HepG2 (cell line): Measurements from ENCODE around the gene ZNF674. TPM values are rescaled to one million over a fixed set of nuclear protein-coding genes. Genes with fewer than 3 reads are reported as not detected.

Source experiments
- ATAC-seq: fragments of 200-7000 bp; cut with Tn5 transposase; 3 replicates; pipeline ENCODE4 v1.9.1; 2020; ENCODE audit warnings: mild to moderate bottlenecking, moderate library complexity
- BruUV-seq: library from RNA; stranded (reverse); fragments of 400-500 nt; replicated peaks from 2 replicates; lab custom pipeline; 2021; lab: Mats Ljungman, UMichigan
- CTCF ChIA-PET: fragments of 300-600 bp; formaldehyde crosslinking; extraction: SDS; loops from one replicate; lab custom pipeline; 2021; ENCODE audit warnings: low total read pairs, inconsistent platforms, low intra/inter-chr PET ratio; lab: Yijun Ruan, JAX
- POLR2A ChIA-PET: fragments of 350-600 bp; sonication (Branson Sonifier 250); formaldehyde crosslinking; loops from one replicate; lab custom pipeline; 2020; ENCODE audit warnings: antibody characterized with exemption, inconsistent platforms; lab: Yijun Ruan, JAX
- DNase-seq: peaks from one replicate; pipeline ENCODE4 v3.0.0-alpha.2; 2015; ENCODE audit warnings: low spot score
- FAIRE-seq: peaks from 3 replicates; lab custom pipeline; 2011; peaks lifted over from hg19 to GRCh38; lab: Jason Lieb, UNC
- H2AFZ ChIP-seq: one replicate; pipeline ENCODE4 v1.6.1; 2011; ENCODE audit warnings: low read length, inconsistent platforms
- H3K27ac ChIP-seq: fragments of 300-600 bp; 3 replicates; pipeline ENCODE4 v1.8.0; 2011; ENCODE audit warnings: mixed run types, mild to moderate bottlenecking, mixed read lengths, low read length, inconsistent platforms; ENCODE audit not compliant: insufficient read depth; ENCODE audit errors: extremely low read length
- H3K27me3 ChIP-seq, 2 experiments: fragments of 200-600 bp in 1 of 2; 2 replicates in 1 of 2; 3 replicates in 1 of 2; pipeline versions ENCODE4 v1.6.0 to v1.8.0; 2011; ENCODE audit warnings: low read length in 2 of 2, mild to moderate bottlenecking in 2 of 2, moderate library complexity in 2 of 2, inconsistent platforms in 1 of 2; ENCODE audit not compliant: insufficient read depth in 2 of 2, control insufficient read depth in 1 of 2
- H3K36me3 ChIP-seq, 2 experiments: fragments of 200-600 bp in 1 of 2; replicated peaks in 1 of 2; 2 replicates in 1 of 2; 3 replicates in 1 of 2; pipeline versions ENCODE4 v1.5.1 to v1.8.0; 2011; ENCODE audit warnings: low read length in 2 of 2, inconsistent platforms in 1 of 2; ENCODE audit not compliant: insufficient read depth in 2 of 2, control insufficient read depth in 1 of 2
- H3K4me1 ChIP-seq: 2 replicates; pipeline ENCODE4 v1.5.1; 2012; ENCODE audit warnings: low read length, inconsistent platforms; ENCODE audit not compliant: insufficient read depth
- H3K4me2 ChIP-seq: 2 replicates; pipeline ENCODE4 v1.6.0; 2011; ENCODE audit warnings: low read depth, low read length, inconsistent platforms
- H3K4me3 ChIP-seq, 3 experiments: fragments of 200-600 bp in 1 of 3; sonication (generic), shearing (Covaris generic) in 1 of 3; replicated peaks in 1 of 3; 2 replicates each; pipeline ENCODE4 v1.5.1; 2011 to 2016; ENCODE audit warnings: low read length in 3 of 3, inconsistent platforms in 2 of 3, low read depth in 2 of 3, mild to moderate bottlenecking in 2 of 3, control low read depth in 1 of 3, mixed read lengths in 1 of 3; ENCODE audit not compliant: insufficient read depth in 1 of 3
- H3K79me2 ChIP-seq: one replicate; pipeline ENCODE4 v1.6.1; 2011; ENCODE audit warnings: low read length, inconsistent platforms; ENCODE audit not compliant: insufficient read depth
- H3K9ac ChIP-seq: 2 replicates; pipeline ENCODE4 v1.6.0; 2011; ENCODE audit warnings: mild to moderate bottlenecking, low read depth, low read length, inconsistent platforms; ENCODE audit not compliant: insufficient read depth
- H3K9me3 ChIP-seq: 2 replicates; pipeline ENCODE4 v1.5.1; 2012; ENCODE audit warnings: mild to moderate bottlenecking, low read length
- H4K20me1 ChIP-seq: 2 replicates; pipeline ENCODE4 v1.6.0; 2011; ENCODE audit warnings: inconsistent platforms, mild to moderate bottlenecking, low read length, moderate library complexity; ENCODE audit not compliant: insufficient read depth
- HES4 ChIP-seq: sonication (generic); formaldehyde crosslinking; IDR thresholded peaks from 2 replicates; pipeline ENCODE4 v1.9.0; 2021; ENCODE audit warnings: mild to moderate bottlenecking, missing genetic modification reagents, borderline replicate concordance
- MTA1 ChIP-seq: sonication (generic); formaldehyde crosslinking; IDR thresholded peaks from 2 replicates; pipeline ENCODE4 v1.4.0; 2020; ENCODE audit warnings: missing genetic modification reagents, mild to moderate bottlenecking, borderline replicate concordance
- NFKBIZ ChIP-seq: IDR thresholded peaks from 2 replicates; pipeline ENCODE4 v1.6.1; 2018; ENCODE audit warnings: missing genetic modification reagents, missing compliant biosample characterization
- PRDM15 ChIP-seq: sonication (generic); formaldehyde crosslinking; IDR thresholded peaks from 2 replicates; pipeline ENCODE4 v1.4.0; 2020; ENCODE audit warnings: missing genetic modification reagents
- REST ChIP-seq, 2 experiments: IDR thresholded peaks; 2 replicates each; pipeline ENCODE4 v1.6.1; 2011 to 2012; ENCODE audit warnings: low read length in 2 of 2, borderline replicate concordance in 1 of 2, low read depth in 1 of 2, mild to moderate bottlenecking in 1 of 2, moderate library complexity in 1 of 2
- ZNF777 ChIP-seq: sonication (generic); formaldehyde crosslinking; IDR thresholded peaks from 2 replicates; pipeline ENCODE4 v1.4.0; 2020; ENCODE audit warnings: missing genetic modification reagents
- WGBS: methylation state at CpG from one replicate; pipeline ENCODE4 v1.1.6; 2017; ENCODE audit warnings: low lambda C conversion rate; 5-methylcytosine and 5-hydroxymethylcytosine counted together
- in situ Hi-C: cut with HindIII; loops from 2 replicates; pipeline ENCODE4 v1.10.0; 2017; ENCODE audit warnings: low pct_unique_long_range_greater_than_20kb; ENCODE audit not compliant: extremely low pct_ligation_motif_present
- intact Hi-C: fragments of 100-400 bp; cut with micrococcal nuclease; formaldehyde crosslinking; loops from one replicate; pipeline ENCODE4 v1.10.0; 2022; ENCODE audit not compliant: unreplicated experiment
- polyA plus RNA-seq, 8 experiments: library from polyadenylated mRNA; depleted of rRNA in 3 of 8; stranded (reverse) in 7 of 8; unstranded in 1 of 8; fragments of >200 nt; fragmentation: Illumina TruSeq in 4 of 8; extraction: Trizol in 4 of 8; gene quantifications; 2 replicates each; pipeline versions ENCODE4 v1.2.1 to v1.2.3, GENCODE V29; 2011 to 2016; ENCODE audit warnings: low read depth in 4 of 8, missing spikeins in 1 of 8, mixed read lengths in 1 of 8; ENCODE audit not compliant: insufficient read depth in 1 of 8
- total RNA-seq, 5 experiments: library from RNA; depleted of rRNA; stranded (reverse); fragments of >200 nt; fragmentation: Illumina TruSeq; extraction: Trizol; gene quantifications; 2 replicates each; pipeline ENCODE4 v1.2.3, GENCODE V29; 2016; ENCODE audit warnings: low read depth in 1 of 5
- TF ChIP-seq, protein P1 (sequence below): IDR thresholded peaks from 2 replicates; pipeline ENCODE4 v1.6.1; 2016
- TF ChIP-seq, protein P2 (sequence below): sonication (generic); formaldehyde crosslinking; IDR thresholded peaks from 2 replicates; pipeline ENCODE4 v1.4.0; 2020; ENCODE audit warnings: missing genetic modification reagents, mild to moderate bottlenecking, borderline replicate concordance
- TF ChIP-seq, protein P3 (sequence below): sonication (generic); formaldehyde crosslinking; IDR thresholded peaks from 2 replicates; pipeline ENCODE4 v1.4.0; 2020; ENCODE audit warnings: mild to moderate bottlenecking, missing genetic modification reagents, borderline replicate concordance

Gene ZNF674
- total and polyA plus RNA-seq, 2 of the 13 experiments (the other 11 are each of a cell fraction or from before 2014, with no cell fraction given): 2.9 to 3.5 TPM

GRCh38 chrX:46584736-46585135 lies 39.5 kb upstream of the ZNF674 start:
- H3K9ac ChIP-seq: no peak overlapping the region
- H3K4me3 ChIP-seq: no peak overlapping the region
- in situ Hi-C loops: no loop called here
- TF ChIP-seq, protein P1, sequence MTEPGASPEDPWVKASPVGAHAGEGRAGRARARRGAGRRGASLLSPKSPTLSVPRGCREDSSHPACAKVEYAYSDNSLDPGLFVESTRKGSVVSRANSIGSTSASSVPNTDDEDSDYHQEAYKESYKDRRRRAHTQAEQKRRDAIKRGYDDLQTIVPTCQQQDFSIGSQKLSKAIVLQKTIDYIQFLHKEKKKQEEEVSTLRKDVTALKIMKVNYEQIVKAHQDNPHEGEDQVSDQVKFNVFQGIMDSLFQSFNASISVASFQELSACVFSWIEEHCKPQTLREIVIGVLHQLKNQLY: no peak
- TF ChIP-seq, protein P2, sequence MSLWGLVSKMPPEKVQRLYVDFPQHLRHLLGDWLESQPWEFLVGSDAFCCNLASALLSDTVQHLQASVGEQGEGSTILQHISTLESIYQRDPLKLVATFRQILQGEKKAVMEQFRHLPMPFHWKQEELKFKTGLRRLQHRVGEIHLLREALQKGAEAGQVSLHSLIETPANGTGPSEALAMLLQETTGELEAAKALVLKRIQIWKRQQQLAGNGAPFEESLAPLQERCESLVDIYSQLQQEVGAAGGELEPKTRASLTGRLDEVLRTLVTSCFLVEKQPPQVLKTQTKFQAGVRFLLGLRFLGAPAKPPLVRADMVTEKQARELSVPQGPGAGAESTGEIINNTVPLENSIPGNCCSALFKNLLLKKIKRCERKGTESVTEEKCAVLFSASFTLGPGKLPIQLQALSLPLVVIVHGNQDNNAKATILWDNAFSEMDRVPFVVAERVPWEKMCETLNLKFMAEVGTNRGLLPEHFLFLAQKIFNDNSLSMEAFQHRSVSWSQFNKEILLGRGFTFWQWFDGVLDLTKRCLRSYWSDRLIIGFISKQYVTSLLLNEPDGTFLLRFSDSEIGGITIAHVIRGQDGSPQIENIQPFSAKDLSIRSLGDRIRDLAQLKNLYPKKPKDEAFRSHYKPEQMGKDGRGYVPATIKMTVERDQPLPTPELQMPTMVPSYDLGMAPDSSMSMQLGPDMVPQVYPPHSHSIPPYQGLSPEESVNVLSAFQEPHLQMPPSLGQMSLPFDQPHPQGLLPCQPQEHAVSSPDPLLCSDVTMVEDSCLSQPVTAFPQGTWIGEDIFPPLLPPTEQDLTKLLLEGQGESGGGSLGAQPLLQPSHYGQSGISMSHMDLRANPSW (CRISPR knock-in tag): no peak
- no peak for TF ChIP-seq REST (IDR thresholded peaks at IDR 0.05; ENCODE audit: borderline replicate concordance in 1 of 2, low read depth in 1 of 2, low read length in 2 of 2)
- TF ChIP-seq, protein P3, sequence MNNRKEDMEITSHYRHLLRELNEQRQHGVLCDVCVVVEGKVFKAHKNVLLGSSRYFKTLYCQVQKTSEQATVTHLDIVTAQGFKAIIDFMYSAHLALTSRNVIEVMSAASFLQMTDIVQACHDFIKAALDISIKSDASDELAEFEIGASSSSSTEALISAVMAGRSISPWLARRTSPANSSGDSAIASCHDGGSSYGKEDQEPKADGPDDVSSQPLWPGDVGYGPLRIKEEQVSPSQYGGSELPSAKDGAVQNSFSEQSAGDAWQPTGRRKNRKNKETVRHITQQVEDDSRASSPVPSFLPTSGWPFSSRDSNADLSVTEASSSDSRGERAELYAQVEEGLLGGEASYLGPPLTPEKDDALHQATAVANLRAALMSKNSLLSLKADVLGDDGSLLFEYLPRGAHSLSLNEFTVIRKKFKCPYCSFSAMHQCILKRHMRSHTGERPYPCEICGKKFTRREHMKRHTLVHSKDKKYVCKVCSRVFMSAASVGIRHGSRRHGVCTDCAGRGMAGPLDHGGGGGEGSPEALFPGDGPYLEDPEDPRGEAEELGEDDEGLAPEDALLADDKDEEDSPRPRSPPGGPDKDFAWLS (CRISPR knock-in tag): no peak
- TF ChIP-seq PRDM15 (CRISPR knock-in tag): no peak
- TF ChIP-seq ZNF777 (CRISPR knock-in tag): no peak
- no peak for TF ChIP-seq HES4 (CRISPR knock-in tag)
- TF ChIP-seq MTA1 (CRISPR knock-in tag): no peak
- no peak for TF ChIP-seq NFKBIZ (CRISPR knock-in tag)
- no peak for DNase-seq
- no TSS peak for BruUV-seq
- ATAC-seq: no peak
- no peaks in the 10 kb centered on the region for H3K27me3 ChIP-seq
- H4K20me1 ChIP-seq: no peaks in the 10 kb centered on the region
- peaks cover 0 to 3% of the 10 kb centered on the region in 2 experiments; a peak in 1 of 5 replicates for H3K36me3 ChIP-seq
- H3K9me3 ChIP-seq: no peaks in the 10 kb centered on the region
- H3K4me2 ChIP-seq: no peak overlapping the region
- H3K79me2 ChIP-seq: peaks cover 8% of the 10 kb centered on the region
- H2AFZ ChIP-seq: no peak overlapping the region
- POLR2A ChIA-PET: no interaction called here
- intact Hi-C loops: no loop called here
- 96% methylated on average over 2 of the region's 2 CpGs for WGBS
- 0 out of 2 replicates have a peak, but pooled peaks cover 10% of the 10 kb centered on the region for H3K4me1 ChIP-seq
- no peak overlapping the region for H3K27ac ChIP-seq
- FAIRE-seq: no peak
- CTCF ChIA-PET: no interaction called here
